Neural cell (in vitro differentiated cells): ENCODE results near the gene TMEM201.

Source experiments
- CTCF ChIP-seq: fragments of 450-650 bp; IDR thresholded peaks from 2 replicates; pipeline ENCODE4 v1.5.1; 2014; ENCODE audit warnings: antibody characterized with exemption, mild to moderate bottlenecking, moderate library complexity; ENCODE audit not compliant: poor library complexity, severe bottlenecking
- TF ChIP-seq, protein P1 (sequence below): IDR thresholded peaks from 2 replicates; pipeline ENCODE4 v1.6.1; 2012; ENCODE audit warnings: borderline replicate concordance

DNA sequence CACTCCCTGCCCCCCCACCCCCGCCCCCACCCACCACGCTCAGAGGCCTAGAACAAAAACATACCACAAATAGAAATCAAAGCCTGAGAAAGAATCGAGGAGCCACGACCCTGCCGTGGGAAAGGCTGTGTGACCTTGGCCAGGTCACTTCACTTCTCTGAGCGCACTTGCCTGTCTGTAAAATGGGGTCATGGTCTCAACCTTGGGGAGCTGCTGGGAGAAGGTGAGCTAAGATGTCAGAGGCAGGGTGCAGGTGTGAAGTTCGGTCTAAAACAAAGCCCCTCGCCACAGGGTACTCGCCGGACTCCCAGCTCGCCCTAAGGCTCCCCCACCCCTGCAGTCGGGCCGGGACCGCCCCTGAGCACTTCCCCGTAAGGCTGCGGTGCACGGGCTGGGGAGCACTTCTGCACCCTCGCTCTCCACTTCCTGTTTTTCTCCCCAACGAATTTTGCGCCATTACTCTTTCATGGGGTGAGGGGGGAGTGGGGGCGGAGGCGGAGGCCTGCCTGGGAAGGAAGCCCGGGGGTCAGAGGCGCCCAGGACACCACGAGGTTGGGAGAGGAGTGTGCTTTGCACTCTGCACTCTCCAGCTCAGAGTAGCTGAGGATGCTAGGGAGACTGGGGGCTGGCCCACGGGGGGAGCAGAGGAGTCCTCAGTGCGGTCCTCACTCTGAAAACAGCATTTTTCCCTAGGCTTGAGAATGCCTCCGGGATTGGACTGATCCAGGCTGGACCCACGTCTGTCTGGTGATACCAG is 40.9 kb downstream of the TMEM201 start:
- TF ChIP-seq CTCF: no peak
- TF ChIP-seq, protein P1, sequence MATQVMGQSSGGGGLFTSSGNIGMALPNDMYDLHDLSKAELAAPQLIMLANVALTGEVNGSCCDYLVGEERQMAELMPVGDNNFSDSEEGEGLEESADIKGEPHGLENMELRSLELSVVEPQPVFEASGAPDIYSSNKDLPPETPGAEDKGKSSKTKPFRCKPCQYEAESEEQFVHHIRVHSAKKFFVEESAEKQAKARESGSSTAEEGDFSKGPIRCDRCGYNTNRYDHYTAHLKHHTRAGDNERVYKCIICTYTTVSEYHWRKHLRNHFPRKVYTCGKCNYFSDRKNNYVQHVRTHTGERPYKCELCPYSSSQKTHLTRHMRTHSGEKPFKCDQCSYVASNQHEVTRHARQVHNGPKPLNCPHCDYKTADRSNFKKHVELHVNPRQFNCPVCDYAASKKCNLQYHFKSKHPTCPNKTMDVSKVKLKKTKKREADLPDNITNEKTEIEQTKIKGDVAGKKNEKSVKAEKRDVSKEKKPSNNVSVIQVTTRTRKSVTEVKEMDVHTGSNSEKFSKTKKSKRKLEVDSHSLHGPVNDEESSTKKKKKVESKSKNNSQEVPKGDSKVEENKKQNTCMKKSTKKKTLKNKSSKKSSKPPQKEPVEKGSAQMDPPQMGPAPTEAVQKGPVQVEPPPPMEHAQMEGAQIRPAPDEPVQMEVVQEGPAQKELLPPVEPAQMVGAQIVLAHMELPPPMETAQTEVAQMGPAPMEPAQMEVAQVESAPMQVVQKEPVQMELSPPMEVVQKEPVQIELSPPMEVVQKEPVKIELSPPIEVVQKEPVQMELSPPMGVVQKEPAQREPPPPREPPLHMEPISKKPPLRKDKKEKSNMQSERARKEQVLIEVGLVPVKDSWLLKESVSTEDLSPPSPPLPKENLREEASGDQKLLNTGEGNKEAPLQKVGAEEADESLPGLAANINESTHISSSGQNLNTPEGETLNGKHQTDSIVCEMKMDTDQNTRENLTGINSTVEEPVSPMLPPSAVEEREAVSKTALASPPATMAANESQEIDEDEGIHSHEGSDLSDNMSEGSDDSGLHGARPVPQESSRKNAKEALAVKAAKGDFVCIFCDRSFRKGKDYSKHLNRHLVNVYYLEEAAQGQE: no peak
